Trophoblast cell (in vitro differentiated cells and primary cell): ENCODE data around the gene FOLR1.

Experiments used
- DNase-seq, 2 donors: peaks; one replicate each; pipeline ENCODE4 v3.0.0-alpha.2; 2016
- H2AFZ ChIP-seq: 2 replicates; pipeline ENCODE4 v1.6.1; 2013; ENCODE audit warnings: low read length, moderate library complexity, mild to moderate bottlenecking; ENCODE audit not compliant: insufficient read depth, poor library complexity
- H2AK5ac ChIP-seq: 2 replicates; pipeline ENCODE4 v1.6.1; 2013; ENCODE audit warnings: mild to moderate bottlenecking, low read length
- H2BK120ac ChIP-seq: 2 replicates; pipeline ENCODE4 v1.6.1; 2013; ENCODE audit warnings: low read length, mild to moderate bottlenecking, moderate library complexity; ENCODE audit not compliant: insufficient read depth, poor library complexity
- H2BK12ac ChIP-seq: 2 replicates; pipeline ENCODE4 v1.6.1; 2013; ENCODE audit warnings: mild to moderate bottlenecking, low read length, moderate library complexity
- H2BK5ac ChIP-seq: 2 replicates; pipeline ENCODE4 v1.6.1; 2013; ENCODE audit warnings: low read length, low read depth, moderate library complexity, mild to moderate bottlenecking; ENCODE audit not compliant: poor library complexity
- H3K14ac ChIP-seq: 2 replicates; pipeline ENCODE4 v1.6.1; 2013; ENCODE audit warnings: mild to moderate bottlenecking, low read length
- H3K18ac ChIP-seq: 2 replicates; pipeline ENCODE4 v1.6.1; 2013; ENCODE audit warnings: mild to moderate bottlenecking, low read length
- H3K23ac ChIP-seq: 2 replicates; pipeline ENCODE4 v1.6.1; 2013; ENCODE audit warnings: low read length
- H3K27ac ChIP-seq: 2 replicates; pipeline ENCODE4 v1.5.1; 2013; ENCODE audit warnings: low read depth, mild to moderate bottlenecking, inconsistent platforms, low read length, moderate library complexity
- H3K27me3 ChIP-seq: 2 replicates; pipeline ENCODE4 v1.6.1; 2013; ENCODE audit warnings: inconsistent platforms, mild to moderate bottlenecking, low read length, moderate library complexity; ENCODE audit not compliant: insufficient read depth
- H3K36me3 ChIP-seq, 2 experiments: 1 replicate in 1 of 2; 2 replicates in 1 of 2; pipeline ENCODE4 v1.6.1; 2013; ENCODE audit warnings: low read length in 2 of 2, mild to moderate bottlenecking in 2 of 2, moderate library complexity in 1 of 2; ENCODE audit not compliant: insufficient read depth in 2 of 2, control insufficient read depth in 1 of 2
- H3K4ac ChIP-seq: 2 replicates; pipeline ENCODE4 v1.6.1; 2013; ENCODE audit warnings: low read depth, mild to moderate bottlenecking, low read length, moderate library complexity
- H3K4me1 ChIP-seq, 2 experiments: 1 replicate in 1 of 2; 2 replicates in 1 of 2; pipeline ENCODE4 v1.6.1; 2013; ENCODE audit warnings: low read length in 2 of 2, mild to moderate bottlenecking in 2 of 2, moderate library complexity in 1 of 2; ENCODE audit not compliant: insufficient read depth in 2 of 2, control insufficient read depth in 1 of 2
- H3K4me2 ChIP-seq: 2 replicates; pipeline ENCODE4 v1.6.1; 2013; ENCODE audit warnings: inconsistent platforms, mild to moderate bottlenecking, low read length, moderate library complexity
- H3K4me3 ChIP-seq: 2 replicates; pipeline ENCODE4 v1.5.1; 2013; ENCODE audit warnings: mild to moderate bottlenecking, low read depth, low read length, inconsistent platforms
- H3K79me1 ChIP-seq: one replicate; pipeline ENCODE4 v1.6.1; 2013; ENCODE audit warnings: low read length
- H3K79me2 ChIP-seq: 2 replicates; pipeline ENCODE4 v1.6.1; 2013; ENCODE audit warnings: low read length, mild to moderate bottlenecking; ENCODE audit not compliant: control insufficient read depth, insufficient read depth, poor library complexity
- H3K9ac ChIP-seq: 2 replicates; pipeline ENCODE4 v1.6.1; 2013; ENCODE audit warnings: mild to moderate bottlenecking, low read length
- H3K9me3 ChIP-seq: 2 replicates; pipeline ENCODE4 v1.6.1; 2013; ENCODE audit warnings: low read depth, mild to moderate bottlenecking, control low read depth, inconsistent platforms, low read length; ENCODE audit not compliant: insufficient read depth
- H4K12ac ChIP-seq: 2 replicates; pipeline ENCODE4 v1.6.1; 2013; ENCODE audit warnings: low read depth, mild to moderate bottlenecking, low read length, moderate library complexity
- H4K8ac ChIP-seq: 2 replicates; pipeline ENCODE4 v1.6.1; 2013; ENCODE audit warnings: low read depth, mild to moderate bottlenecking, low read length, moderate library complexity
- H4K91ac ChIP-seq: one replicate; pipeline ENCODE4 v1.6.1; 2013; ENCODE audit warnings: low read depth, mild to moderate bottlenecking, low read length, moderate library complexity
- WGBS: extraction: QIAGEN DNeasy Blood & Tissue Kit; methylation state at CpG from one replicate; pipeline ENCODE4 v1.1.7; 2013; ENCODE audit warnings: missing lambda C conversion rate; ENCODE audit not compliant: insufficient read length, insufficient coverage; ENCODE audit errors: extremely low coverage; 5-methylcytosine and 5-hydroxymethylcytosine counted together

The FOLR1 gene

GRCh38 chr11:72174302-72175070, 17.5 kb upstream of the FOLR1 start:
- DNase-seq, result no peak
- Histone ChIP-seq H3K9me3 (no peaks in the 10 kb centered on the region), H3K14ac (no peak overlapping the region), H3K4me1 (no peaks in the 10 kb centered on the region), H3K4ac (no peak overlapping the region), H3K36me3 (no peaks in the 10 kb centered on the region), H2BK5ac (no peak overlapping the region), H4K91ac (no peak overlapping the region), H3K79me2 (no peaks in the 10 kb centered on the region), H4K12ac (no peak overlapping the region), H3K27me3 (no peaks in the 10 kb centered on the region), H3K4me3 (no peak overlapping the region), H3K27ac (no peak overlapping the region), H3K9ac (no peak overlapping the region), H3K4me2 (no peak overlapping the region), H2AFZ (no peak overlapping the region), H2AK5ac (no peak overlapping the region), H3K79me1 (no peaks in the 10 kb centered on the region), H2BK120ac (no peak overlapping the region), H3K23ac (no peak overlapping the region), H3K18ac (no peak overlapping the region), H2BK12ac (no peak overlapping the region), H4K8ac (no peak overlapping the region)
- WGBS, result no CpG with 5 or more reads among the region's 8 CpGs

- Histone ChIP-seq H3K14ac (no peak overlapping the region), H3K4me3 (no peak overlapping the region), H3K27ac (no peak overlapping the region), H2BK120ac (no peak overlapping the region), H4K12ac (no peak overlapping the region), H3K23ac (no peak overlapping the region), H3K27me3 (no peaks in the 10 kb centered on the region), H3K9me3 (no peaks in the 10 kb centered on the region), H3K79me1 (no peaks in the 10 kb centered on the region), H4K91ac (no peak overlapping the region), H3K36me3 (no peaks in the 10 kb centered on the region), H2AK5ac (no peak overlapping the region), H3K4ac (no peak overlapping the region), H3K9ac (no peak overlapping the region), H2BK12ac (no peak overlapping the region), H3K18ac (no peak overlapping the region), H3K79me2 (no peaks in the 10 kb centered on the region), H3K4me1 (no peaks in the 10 kb centered on the region), H4K8ac (no peak overlapping the region), H3K4me2 (no peak overlapping the region), H2BK5ac (no peak overlapping the region), H2AFZ (no peak overlapping the region)
- WGBS, result no CpG with 5 or more reads among the region's 6 CpGs
- DNase-seq, result no peak
Observed at GRCh38 chr11:72177656-72178055, 14.3 kb upstream of the FOLR1 start.

- DNase-seq, result no peak
- H3K14ac ChIP-seq, result no peak overlapping the region
- H3K9ac ChIP-seq, result no peak overlapping the region
- H3K4me2 ChIP-seq, result no peak overlapping the region
- WGBS, result no CpG with 5 or more reads among the region's 7 CpGs
- no peak overlapping the region for H2AK5ac ChIP-seq
- no peak overlapping the region for H3K4me3 ChIP-seq
- H4K8ac ChIP-seq, result no peak overlapping the region
- peaks cover 0 to 2% of the 10 kb centered on the region in 2 experiments for H3K4me1 ChIP-seq
- no peaks in the 10 kb centered on the region for H3K79me2 ChIP-seq
- H3K79me1 ChIP-seq, result no peaks in the 10 kb centered on the region
- no peak overlapping the region for H2BK120ac ChIP-seq
- no peak overlapping the region for H3K18ac ChIP-seq
- no peak overlapping the region for H4K91ac ChIP-seq
- H3K36me3 ChIP-seq, result no peaks in the 10 kb centered on the region
- H3K23ac ChIP-seq, result no peak overlapping the region
- H4K12ac ChIP-seq, result no peak overlapping the region
- H2BK5ac ChIP-seq, result no peak overlapping the region
- H2AFZ ChIP-seq, result no peak overlapping the region
- H3K27me3 ChIP-seq, result no peaks in the 10 kb centered on the region
- no peak overlapping the region for H3K27ac ChIP-seq
- H3K9me3 ChIP-seq, result no peaks in the 10 kb centered on the region
- H3K4ac ChIP-seq, result no peak overlapping the region
- H2BK12ac ChIP-seq, result no peak overlapping the region
Observed at GRCh38 chr11:72179049-72179803, 12.7 kb upstream of the FOLR1 start.

- Histone ChIP-seq H3K23ac (no peak overlapping the region), H2BK12ac (no peak overlapping the region), H3K4me1 (peaks cover 0 to 2% of the 10 kb centered on the region in 2 experiments), H3K9ac (no peak overlapping the region), H3K14ac (no peak overlapping the region), H3K9me3 (no peaks in the 10 kb centered on the region), H4K12ac (no peak overlapping the region), H3K18ac (no peak overlapping the region), H2BK5ac (no peak overlapping the region), H4K91ac (no peak overlapping the region), H2AK5ac (no peak overlapping the region), H3K27me3 (no peaks in the 10 kb centered on the region), H2AFZ (no peak overlapping the region), H2BK120ac (no peak overlapping the region), H4K8ac (no peak overlapping the region), H3K4me3 (no peak overlapping the region), H3K27ac (no peak overlapping the region), H3K36me3 (no peaks in the 10 kb centered on the region), H3K79me1 (no peaks in the 10 kb centered on the region), H3K79me2 (no peaks in the 10 kb centered on the region), H3K4ac (no peak overlapping the region), H3K4me2 (no peak overlapping the region)
- no CpG with 5 or more reads among the region's 4 CpGs for WGBS
- DNase-seq, result no peak
Observed at GRCh38 chr11:72179804-72180396, 12.0 kb upstream of the FOLR1 start.
